Measurements from ENCODE around the gene SLC25A33. TPM values are rescaled to one million over a fixed set of nuclear protein-coding genes. Genes with fewer than 3 reads are reported as not detected.

SLC25A33 gene
- total and polyA plus RNA-seq, 12 donors, result 1.9 to 10.3 (median 3.3) TPM

DNA sequence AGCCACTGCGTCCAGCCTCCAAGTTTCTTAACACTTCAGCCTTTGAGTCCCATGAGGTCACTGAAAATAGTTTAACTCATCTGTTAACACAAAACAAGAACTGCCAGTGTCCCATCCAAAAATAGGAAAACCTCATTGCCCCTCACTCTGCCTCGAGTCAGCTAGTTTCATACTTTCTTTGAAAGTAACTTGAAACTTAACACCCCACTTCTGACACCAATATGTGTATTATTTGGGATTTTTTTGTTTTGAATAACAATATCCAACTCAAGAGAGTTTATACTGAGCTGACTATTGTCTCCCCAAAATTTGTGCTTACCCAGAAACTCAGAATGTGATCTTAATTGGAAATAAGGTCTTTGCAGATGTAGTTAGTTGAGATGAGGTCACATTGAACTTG is 95.3 kb downstream of the SLC25A33 start:
- DNase-seq, result no peak
- Histone ChIP-seq H3K36me3 (replicated peaks in 1 of 2) (no peaks in the 10 kb centered on the region), H3K4me1 (replicated peaks in 1 of 2) (no peaks in the 10 kb centered on the region), H3K27me3 (no peaks in the 10 kb centered on the region), H3K27ac (no peak overlapping the region), H3K9me3 (replicated peaks in 1 of 3) (no peaks in the 10 kb centered on the region), H3K4me3 (no peak overlapping the region)
- 81 to 85% (median 83%) methylated on average over 2 of the region's 2 CpGs for WGBS, 4 donors
- intact Hi-C loops (cut with DNase I), result loop anchor here in 1 of 2 donors (10.0 kb wide), 1 partner anchor 60 kb away; no protein-coding TSS in a partner anchor
- TF ChIP-seq, protein P1, sequence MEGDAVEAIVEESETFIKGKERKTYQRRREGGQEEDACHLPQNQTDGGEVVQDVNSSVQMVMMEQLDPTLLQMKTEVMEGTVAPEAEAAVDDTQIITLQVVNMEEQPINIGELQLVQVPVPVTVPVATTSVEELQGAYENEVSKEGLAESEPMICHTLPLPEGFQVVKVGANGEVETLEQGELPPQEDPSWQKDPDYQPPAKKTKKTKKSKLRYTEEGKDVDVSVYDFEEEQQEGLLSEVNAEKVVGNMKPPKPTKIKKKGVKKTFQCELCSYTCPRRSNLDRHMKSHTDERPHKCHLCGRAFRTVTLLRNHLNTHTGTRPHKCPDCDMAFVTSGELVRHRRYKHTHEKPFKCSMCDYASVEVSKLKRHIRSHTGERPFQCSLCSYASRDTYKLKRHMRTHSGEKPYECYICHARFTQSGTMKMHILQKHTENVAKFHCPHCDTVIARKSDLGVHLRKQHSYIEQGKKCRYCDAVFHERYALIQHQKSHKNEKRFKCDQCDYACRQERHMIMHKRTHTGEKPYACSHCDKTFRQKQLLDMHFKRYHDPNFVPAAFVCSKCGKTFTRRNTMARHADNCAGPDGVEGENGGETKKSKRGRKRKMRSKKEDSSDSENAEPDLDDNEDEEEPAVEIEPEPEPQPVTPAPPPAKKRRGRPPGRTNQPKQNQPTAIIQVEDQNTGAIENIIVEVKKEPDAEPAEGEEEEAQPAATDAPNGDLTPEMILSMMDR (IDR thresholded peaks at IDR 0.05), result no peak
- TF ChIP-seq POLR2A (IDR thresholded peaks at IDR 0.05), result no peak

Other genes with a start within 250 kb of the SLC25A33 start
- gene SPSB1, start 246.6 kb upstream of the SLC25A33 start, total RNA-seq, result 10 to 100 TPM in 5 of 9 donors, 1 to 10 TPM in 4; 1.4 to 14.0 (median 10.0) TPM
- 10 to 100 TPM in 1 of 3 donors, 1 to 10 TPM in 2; 5.1 to 12.9 (median 5.5) TPM for gene SPSB1, start 246.6 kb upstream of the SLC25A33 start, polyA plus RNA-seq
- gene TMEM201, start 49.4 kb downstream of the SLC25A33 start, total RNA-seq, result 10 to 100 TPM in 5 of 9 donors, 1 to 10 TPM in 4; 3.1 to 12.6 (median 10.1) TPM
- gene TMEM201, start 49.4 kb downstream of the SLC25A33 start, polyA plus RNA-seq, result 10 to 100 TPM in 1 of 3 donors, 1 to 10 TPM in 2; 2.1 to 11.2 (median 6.5) TPM
- 10 to 100 TPM in 4 of 9 donors, 1 to 10 TPM in 5; 1.3 to 16.4 (median 9.6) TPM for gene PIK3CD, start 112.3 kb downstream of the SLC25A33 start, total RNA-seq
- 1 to 10 TPM; 1.8 to 9.3 (median 2.9) TPM for gene PIK3CD, start 112.3 kb downstream of the SLC25A33 start, polyA plus RNA-seq

All from adrenal gland (tissue), 12 donors.